ENCODE data around the gene TMEM252.

Gene TMEM252

DNA sequence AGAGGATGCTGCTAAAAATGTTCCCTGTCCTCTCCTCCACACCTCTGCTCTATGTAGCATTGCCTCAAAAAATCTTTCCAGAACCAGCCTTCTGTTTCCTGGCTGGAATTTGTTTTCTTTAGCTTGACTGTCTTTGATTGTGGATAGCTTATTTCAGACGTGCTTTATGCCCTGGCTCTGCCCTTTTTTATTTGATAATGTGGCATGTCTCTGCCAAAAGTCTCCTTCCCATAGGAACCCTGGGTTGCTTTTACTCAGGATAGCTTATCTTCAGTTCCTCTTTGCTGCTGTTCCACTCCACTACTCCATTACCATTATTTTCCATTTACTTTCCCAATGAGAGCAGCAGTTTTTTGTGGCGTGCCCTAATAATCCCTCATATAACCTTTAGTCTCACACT is 885 bp upstream of the TMEM252 start:
- no peak for DNase-seq (ENCODE audit: low spot score)

DNA sequence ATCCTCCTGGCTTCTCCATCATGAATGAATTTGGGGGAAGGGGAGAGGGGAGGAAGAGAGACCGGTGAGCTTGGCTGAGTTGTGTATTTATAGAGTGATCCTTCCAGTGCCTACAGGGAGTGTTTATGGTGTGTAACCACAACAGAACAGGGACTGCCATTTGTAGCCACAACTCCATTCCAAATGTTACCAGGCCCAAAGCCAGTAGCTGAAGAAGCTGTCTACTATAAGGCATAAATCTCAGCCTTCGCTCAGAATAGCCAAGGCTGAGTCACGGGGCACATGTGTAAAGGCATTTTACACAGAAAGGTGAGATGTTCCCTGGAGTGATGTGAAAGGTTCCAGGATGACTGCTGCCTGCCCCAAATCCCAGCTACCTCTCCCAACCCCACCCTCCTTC is 2.5 kb downstream of the TMEM252 start:
- DNase-seq (ENCODE audit: low spot score) = no peak

DNA sequence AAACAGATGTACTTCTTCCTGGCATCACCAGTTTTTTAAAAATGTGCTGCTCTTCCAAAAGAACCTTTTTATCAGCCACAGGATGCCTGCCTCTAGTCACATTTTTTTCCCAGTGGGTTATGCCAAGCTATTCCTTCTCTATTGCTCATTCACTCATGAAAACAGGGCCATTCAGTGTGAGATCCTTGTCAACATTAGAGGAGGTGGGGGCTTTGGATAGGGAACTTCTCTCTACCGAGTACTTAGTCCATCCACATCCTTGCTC is 3.1 kb downstream of the TMEM252 start:
- no peak for DNase-seq (ENCODE audit: low spot score)

DNA sequence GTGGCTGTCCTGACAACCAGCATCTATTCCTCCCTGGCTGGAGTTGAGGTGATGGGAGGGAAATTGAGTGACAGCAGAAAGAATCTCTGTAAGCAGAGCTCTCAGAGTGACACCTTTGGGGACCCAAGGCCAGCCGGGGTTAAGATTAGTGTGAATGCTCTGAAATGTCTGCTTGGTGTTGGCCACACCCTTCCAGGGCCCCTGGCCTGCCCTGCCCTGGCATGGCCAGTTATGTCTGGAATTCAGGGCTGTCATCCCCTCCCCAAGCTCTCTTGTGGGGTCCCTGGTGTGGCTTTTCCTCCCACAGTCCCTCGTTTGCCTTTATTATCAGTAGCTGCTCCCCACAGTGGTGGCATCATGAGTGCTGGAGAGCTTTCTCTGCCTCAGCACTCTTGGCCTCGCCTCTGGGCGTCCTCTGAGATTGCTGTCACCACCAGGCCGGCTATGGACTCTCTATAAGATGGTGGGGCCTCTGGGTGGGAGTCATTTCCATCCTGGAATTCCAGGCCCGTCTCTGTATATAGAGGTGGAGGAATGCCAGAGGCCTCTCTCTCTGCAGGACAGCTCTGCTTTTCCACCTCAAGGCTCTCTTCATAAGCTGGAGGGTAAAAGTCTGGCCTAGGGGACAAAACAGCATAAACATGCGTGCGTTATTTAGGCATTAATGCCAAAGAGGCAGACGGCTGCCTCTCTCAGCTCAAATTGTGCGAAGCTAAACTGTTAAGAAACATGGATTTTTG is 3.6 kb downstream of the TMEM252 start:
- DNase-seq (ENCODE audit: low spot score) = no peak

DNA sequence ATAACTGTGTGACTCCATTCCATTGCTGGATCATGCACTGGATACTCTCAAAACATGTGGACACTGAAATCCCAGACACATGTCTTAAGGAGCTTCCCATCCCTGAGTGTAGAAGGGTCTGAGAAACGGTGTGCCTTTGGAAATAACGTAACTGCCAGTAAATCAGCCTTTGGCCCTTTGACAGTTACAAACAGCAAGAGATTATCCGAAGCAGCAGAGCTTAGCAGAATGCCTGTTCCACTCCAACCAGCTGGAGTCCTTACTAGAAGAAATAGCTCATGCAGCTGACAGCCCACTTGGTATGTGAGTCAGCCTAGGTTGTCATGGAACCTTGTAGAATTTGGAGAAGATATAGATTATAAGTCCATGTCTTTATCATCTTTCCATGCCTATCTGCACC is 7.0 kb downstream of the TMEM252 start:
- DNase-seq (ENCODE audit: low spot score) = no peak

GRCh38 chr9:68532131-68532530 is 8.6 kb downstream of the TMEM252 start:
- DNase-seq (ENCODE audit: low spot score) = no peak

DNA sequence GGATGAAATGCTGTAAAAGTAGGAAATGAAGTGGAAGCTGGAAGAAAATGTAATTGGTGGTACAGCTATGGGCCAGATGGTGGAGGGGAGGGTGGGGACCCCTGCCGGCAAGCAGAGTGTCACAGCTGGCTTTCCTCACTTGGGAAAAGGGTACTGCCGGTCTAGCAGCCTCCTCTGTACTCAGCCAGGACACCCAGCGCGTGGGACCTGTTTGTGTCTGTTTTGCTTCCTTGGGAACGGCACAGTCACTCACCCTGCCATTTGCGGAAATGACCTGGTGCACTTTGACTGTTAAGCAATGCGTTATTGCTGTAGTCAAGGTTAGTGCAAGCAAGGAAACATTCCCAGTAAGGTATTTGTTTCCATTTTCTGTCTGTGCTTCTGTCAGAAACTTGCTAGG is 10.1 kb downstream of the TMEM252 start:
- no peak for DNase-seq (ENCODE audit: low spot score)

DNA sequence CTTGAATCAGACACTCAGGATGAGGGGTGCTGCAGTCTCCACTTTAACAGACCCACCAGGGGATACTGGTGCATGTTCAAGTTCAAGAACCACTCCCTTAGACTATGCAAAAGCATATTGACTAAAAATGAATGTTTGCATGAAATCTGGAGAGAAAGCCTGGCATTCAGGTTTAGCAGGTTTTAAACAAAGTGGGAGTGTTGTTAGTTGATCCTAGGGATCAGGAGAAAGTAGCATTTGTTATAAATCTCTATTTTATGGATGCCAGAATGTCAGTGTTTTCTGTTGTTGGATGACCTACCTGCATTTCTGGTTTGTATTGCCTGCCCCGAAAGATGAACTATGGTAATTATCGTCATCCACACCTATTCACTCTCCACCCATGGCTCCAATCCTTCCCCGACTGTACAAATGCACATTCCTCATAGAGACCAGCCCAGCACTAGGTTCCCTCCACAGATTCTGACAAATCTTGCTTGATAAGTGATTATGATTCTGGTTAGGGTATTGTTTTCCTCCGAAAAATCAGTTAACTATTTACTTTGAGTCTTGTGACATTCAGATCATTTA is 17.2 kb downstream of the TMEM252 start:
- DNase-seq (ENCODE audit: low spot score) = no peak

DNA sequence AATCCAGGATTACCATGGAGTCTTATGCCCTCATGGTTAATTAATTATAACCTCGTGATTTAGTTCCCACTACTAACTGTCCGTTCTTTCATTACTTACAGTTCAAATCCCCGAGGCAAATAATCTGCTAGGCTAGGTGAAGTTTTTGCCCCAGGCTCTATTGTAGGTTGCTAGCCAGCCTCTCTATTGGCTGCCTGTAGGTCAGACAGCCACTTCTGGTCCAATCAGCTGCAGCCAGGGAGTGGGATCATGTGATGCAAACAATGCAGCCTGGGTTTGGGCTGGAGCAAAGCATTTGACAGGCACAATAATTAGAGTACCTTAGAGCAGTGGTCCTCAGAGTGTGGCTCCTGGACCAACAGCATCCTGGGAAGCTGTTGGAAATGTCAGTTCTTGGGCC is 17.7 kb downstream of the TMEM252 start:
- DNase-seq (ENCODE audit: low spot score) = no peak

- no peak for DNase-seq (ENCODE audit: low spot score)
Observed at GRCh38 chr9:68522131-68522530, 18.6 kb downstream of the TMEM252 start.

DNA sequence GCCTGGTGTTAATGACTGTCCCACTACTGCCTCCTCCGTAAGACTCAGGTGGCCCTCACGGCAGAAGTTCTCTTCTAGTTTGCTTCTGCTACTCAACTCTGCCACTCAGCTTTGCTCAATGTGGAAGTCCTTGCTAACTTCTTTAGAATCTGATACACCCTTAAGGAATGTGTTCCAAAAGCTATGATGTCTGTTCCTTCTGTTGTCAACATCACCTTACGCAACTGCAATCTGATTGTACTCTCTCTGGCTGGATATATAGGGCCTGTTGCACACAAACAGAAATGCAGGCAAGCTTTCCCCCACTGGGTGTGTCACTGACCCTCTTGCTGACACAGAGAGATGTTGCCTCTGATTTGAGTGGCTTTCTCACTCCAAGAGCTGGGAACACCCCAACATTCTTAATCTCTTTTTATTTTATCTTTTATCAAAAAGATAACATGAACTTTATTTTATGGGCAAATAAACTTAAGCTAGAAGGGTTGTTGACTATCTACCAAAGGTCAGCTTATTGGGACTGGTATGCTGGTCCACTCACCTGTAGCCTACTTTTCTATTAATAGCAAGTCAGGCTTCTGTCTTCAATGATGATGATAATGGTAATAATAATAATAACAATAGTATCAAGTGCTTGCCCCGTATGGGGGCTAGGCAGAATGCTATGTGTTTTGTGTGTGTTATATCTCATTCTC is 25.2 kb downstream of the TMEM252 start:
- DNase-seq (ENCODE audit: low spot score) = no peak

- no peak for DNase-seq (ENCODE audit: low spot score)
Observed at GRCh38 chr9:68513981-68514380, 26.7 kb downstream of the TMEM252 start.

- no peak for DNase-seq (ENCODE audit: low spot score)
Observed at GRCh38 chr9:68513385-68513784, 27.3 kb downstream of the TMEM252 start.

GRCh38 chr9:68509689-68510088 is 31.0 kb downstream of the TMEM252 start:
- no peak for DNase-seq (ENCODE audit: low spot score)

DNA sequence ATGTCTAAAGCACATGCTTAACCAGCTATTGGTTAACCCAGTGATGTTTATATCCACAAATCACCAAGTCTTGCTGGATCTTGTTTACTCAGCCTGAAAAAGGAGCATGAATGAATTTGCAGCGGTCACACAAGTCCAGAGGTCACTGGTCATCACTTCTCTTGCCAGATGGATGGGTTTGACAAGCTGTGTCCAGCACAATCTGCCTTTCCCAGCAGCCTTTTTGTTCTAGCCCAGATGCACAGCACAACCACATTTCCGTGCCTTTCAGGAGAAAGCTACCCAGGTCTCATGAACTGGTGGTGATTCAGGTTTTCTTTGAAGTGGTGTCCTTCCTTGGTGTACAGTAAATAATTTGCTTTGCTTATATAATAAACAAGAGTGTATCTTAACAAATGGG is 32.1 kb downstream of the TMEM252 start:
- no peak for DNase-seq (ENCODE audit: low spot score)

- no peak for DNase-seq (ENCODE audit: low spot score)
Observed at GRCh38 chr9:68507806-68508145, 32.9 kb downstream of the TMEM252 start.

GRCh38 chr9:68507130-68507805 is 33.4 kb downstream of the TMEM252 start:
- DNase-seq (ENCODE audit: low spot score) = peak; percentile 15

DNA sequence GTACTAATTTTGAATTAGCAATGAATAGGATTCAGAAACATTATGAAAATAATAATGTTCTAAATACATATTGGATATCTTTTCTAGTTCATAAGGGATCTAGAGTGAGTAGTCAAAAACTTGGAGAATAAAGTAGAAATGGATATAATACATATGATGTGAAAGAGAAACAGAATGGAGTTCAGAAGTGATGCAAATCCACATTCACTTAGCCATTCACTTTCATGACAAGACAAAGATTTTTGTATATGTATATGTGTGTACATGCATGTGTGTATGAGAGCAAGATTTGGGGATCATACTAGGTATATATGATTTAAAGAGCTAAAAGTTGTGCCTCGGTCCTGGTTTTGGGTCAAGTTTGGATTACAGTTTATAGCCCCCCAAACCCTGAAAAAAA is 34.1 kb downstream of the TMEM252 start:
- no peak for DNase-seq (ENCODE audit: low spot score)

DNA sequence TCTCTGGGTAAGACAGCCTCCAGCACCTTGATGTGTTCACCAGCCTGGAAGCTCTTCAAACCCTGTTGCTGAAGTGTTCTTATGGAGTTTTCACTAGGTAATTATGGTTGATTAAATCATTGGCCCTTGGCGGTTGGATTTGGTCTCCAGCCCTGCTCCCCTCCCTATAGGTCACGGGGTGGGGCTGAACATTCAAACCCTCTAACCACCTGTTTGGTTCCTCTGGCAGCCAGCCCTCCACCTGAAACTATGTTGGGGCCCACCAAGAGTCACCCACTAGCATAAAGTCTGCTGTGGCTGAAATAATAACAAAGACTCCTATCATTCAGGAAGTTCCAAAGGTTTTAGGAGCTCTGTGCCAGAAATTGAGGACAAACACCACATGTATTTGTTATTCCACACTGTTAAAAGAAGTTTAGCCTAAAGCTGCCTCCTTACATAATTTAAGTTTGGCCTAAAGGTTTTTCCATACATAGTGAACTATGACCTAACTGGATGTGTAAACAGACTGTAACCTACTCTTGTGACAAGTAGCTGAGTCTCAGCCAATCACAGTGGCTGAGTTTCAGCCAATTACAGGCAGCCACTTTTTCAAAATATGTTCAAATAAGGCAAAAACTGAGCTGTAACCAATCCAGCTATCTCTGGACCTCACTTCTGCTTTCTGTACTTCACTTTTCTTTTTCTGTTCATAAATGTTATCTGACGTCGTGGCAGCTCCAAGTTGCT is 34.8 kb downstream of the TMEM252 start:
- no peak for DNase-seq (ENCODE audit: low spot score)

DNA sequence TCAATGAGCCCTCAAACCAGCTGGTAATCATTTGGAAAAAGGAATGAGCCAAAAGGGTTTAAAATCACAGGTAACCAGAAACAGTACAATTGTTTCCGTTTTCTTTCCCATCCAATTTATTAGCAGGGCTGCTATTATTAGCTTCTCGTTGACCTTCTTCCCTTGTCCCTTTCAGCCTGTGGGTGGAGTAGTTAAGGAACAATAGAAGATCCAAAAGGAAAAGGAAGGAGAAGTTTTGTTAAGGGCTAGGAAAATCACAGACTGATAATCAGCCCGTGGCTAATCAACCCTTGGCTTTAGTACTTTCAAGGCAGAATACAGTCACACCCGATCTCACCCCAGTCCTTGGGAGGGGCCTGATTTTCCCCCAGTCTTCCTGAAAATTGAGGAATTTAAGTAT is 38.4 kb downstream of the TMEM252 start:
- DNase-seq (ENCODE audit: low spot score) = no peak

DNA sequence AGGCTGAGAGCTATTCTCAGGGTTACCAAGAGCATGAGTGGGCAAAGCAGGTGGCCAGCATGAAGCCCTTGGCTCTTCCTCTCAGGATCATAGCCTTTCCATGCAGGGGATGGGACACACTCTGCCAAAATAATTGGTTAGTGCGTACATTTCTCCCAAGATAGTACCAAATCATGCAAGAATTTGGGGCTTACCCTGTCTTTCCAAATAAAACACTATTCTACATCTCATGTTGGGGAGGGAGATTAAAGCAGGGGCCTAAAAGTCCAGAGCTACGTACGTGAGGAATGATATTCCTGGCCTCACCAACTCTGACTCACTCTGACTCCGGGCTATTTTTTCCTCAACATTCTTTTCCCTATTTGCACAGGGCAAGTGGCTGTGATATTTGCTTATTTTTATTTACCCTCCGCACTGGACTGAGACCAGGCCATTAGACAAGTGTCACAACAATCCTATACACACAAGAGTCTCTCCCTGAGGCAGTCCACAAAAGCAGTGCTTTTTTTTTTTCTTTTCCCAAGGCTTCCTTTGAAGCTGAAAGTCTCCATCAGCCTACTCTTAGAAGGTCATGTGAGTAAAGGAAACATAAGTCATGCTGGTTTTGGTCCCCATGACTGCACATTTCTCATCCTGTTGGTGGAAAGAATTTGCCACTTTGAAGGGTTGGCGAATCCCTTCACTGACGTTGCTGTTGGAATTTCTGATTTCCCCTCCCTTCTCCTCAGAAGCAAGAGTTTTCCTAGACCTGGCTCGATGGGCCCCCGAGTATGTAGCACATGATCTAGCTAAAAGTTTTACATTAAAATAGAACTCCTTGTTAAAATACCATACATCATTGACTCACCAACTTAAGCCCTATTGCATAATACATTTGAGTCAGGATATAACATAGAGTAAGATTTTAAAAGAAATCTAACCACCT is 40.0 kb downstream of the TMEM252 start:
- DNase-seq (ENCODE audit: low spot score) = no peak

- DNase-seq (ENCODE audit: low spot score) = no peak
Observed at GRCh38 chr9:68498816-68499215, 41.9 kb downstream of the TMEM252 start.
